H9 (cell line): ENCODE results near the gene HHEX. TPM values are rescaled to one million over a fixed set of nuclear protein-coding genes. Genes with fewer than 3 reads are reported as not detected.

ENCODE experiments used
- DNase-seq: peaks from one replicate; pipeline ENCODE4 v3.0.0-alpha.2; 2017
- H2AFZ ChIP-seq: one replicate; pipeline ENCODE4 v1.6.1; 2013; ENCODE audit warnings: mild to moderate bottlenecking, low read length, control low read depth, moderate library complexity
- H2AK5ac ChIP-seq: 2 replicates; pipeline ENCODE4 v1.6.1; 2013; ENCODE audit warnings: low read length, control low read depth, mixed read lengths; ENCODE audit not compliant: insufficient read length
- H2BK120ac ChIP-seq: one replicate; pipeline ENCODE4 v1.6.1; 2013; ENCODE audit warnings: low read depth, mild to moderate bottlenecking, low read length, control low read depth, inconsistent platforms; ENCODE audit not compliant: poor library complexity, severe bottlenecking
- H2BK12ac ChIP-seq: 2 replicates; pipeline ENCODE4 v1.6.1; 2013; ENCODE audit warnings: low read length, control low read depth, mixed read lengths, low read depth; ENCODE audit not compliant: insufficient read length
- H2BK15ac ChIP-seq: 2 replicates; pipeline ENCODE4 v1.6.1; 2013; ENCODE audit warnings: low read depth, low read length, control low read depth
- H2BK20ac ChIP-seq: one replicate; pipeline ENCODE4 v1.6.1; 2013; ENCODE audit warnings: low read depth, mild to moderate bottlenecking, low read length, control low read depth, inconsistent platforms; ENCODE audit not compliant: poor library complexity, severe bottlenecking
- H2BK5ac ChIP-seq: 2 replicates; pipeline ENCODE4 v1.6.1; 2013; ENCODE audit warnings: low read length, control low read depth, mixed read lengths; ENCODE audit not compliant: insufficient read length
- H3K14ac ChIP-seq: 2 replicates; pipeline ENCODE4 v1.6.1; 2013; ENCODE audit warnings: low read length, control low read depth; ENCODE audit not compliant: insufficient read depth
- H3K18ac ChIP-seq: 2 replicates; pipeline ENCODE4 v1.6.1; 2013; ENCODE audit warnings: low read depth, mild to moderate bottlenecking, mixed read lengths, low read length, control low read depth; ENCODE audit not compliant: insufficient read length
- H3K23ac ChIP-seq: 2 replicates; pipeline ENCODE4 v1.6.1; 2013; ENCODE audit warnings: low read length, control low read depth, mixed read lengths, low read depth; ENCODE audit not compliant: insufficient read length
- H3K23me2 ChIP-seq: 2 replicates; pipeline ENCODE4 v1.6.1; 2013; ENCODE audit warnings: low read depth, mild to moderate bottlenecking, mixed read lengths, low read length, control low read depth; ENCODE audit not compliant: insufficient read length, poor library complexity, severe bottlenecking
- H3K27ac ChIP-seq: 2 replicates; pipeline ENCODE4 v1.5.1; 2013; ENCODE audit warnings: low read length, control low read depth, mixed read lengths, low read depth; ENCODE audit not compliant: insufficient read length
- H3K27me3 ChIP-seq: 2 replicates; pipeline ENCODE4 v1.6.1; 2013; ENCODE audit warnings: low read length, control low read depth, inconsistent platforms; ENCODE audit not compliant: insufficient read depth
- H3K4ac ChIP-seq: 2 replicates; pipeline ENCODE4 v1.6.1; 2013; ENCODE audit warnings: low read depth, mild to moderate bottlenecking, control low read depth, inconsistent platforms, low read length, moderate library complexity
- H3K4me1 ChIP-seq: 2 replicates; pipeline ENCODE4 v1.6.1; 2013; ENCODE audit warnings: low read length, control low read depth, inconsistent platforms; ENCODE audit not compliant: insufficient read depth
- H3K4me2 ChIP-seq: 2 replicates; pipeline ENCODE4 v1.6.1; 2013; ENCODE audit warnings: low read length, control low read depth, mixed read lengths; ENCODE audit not compliant: insufficient read length, insufficient read depth
- H3K56ac ChIP-seq: 2 replicates; pipeline ENCODE4 v1.6.1; 2013; ENCODE audit warnings: low read depth, mild to moderate bottlenecking, mixed read lengths, low read length, control low read depth; ENCODE audit not compliant: insufficient read length
- H3K79me1 ChIP-seq: 2 replicates; pipeline ENCODE4 v1.6.1; 2013; ENCODE audit warnings: low read depth, mild to moderate bottlenecking, moderate library complexity, low read length, control low read depth, inconsistent platforms; ENCODE audit not compliant: insufficient read depth, poor library complexity, severe bottlenecking
- H3K79me2 ChIP-seq: 2 replicates; pipeline ENCODE4 v1.6.1; 2013; ENCODE audit warnings: low read length, control low read depth, inconsistent platforms; ENCODE audit not compliant: insufficient read depth
- H3K9ac ChIP-seq: 2 replicates; pipeline ENCODE4 v1.6.1; 2013; ENCODE audit warnings: low read length, control low read depth, mixed read lengths; ENCODE audit not compliant: insufficient read length; ENCODE audit errors: extremely low read depth
- H3K9me3 ChIP-seq: one replicate; pipeline ENCODE4 v1.6.1; 2013; ENCODE audit warnings: low read depth, low read length, inconsistent platforms; ENCODE audit not compliant: control insufficient read depth
- H3T11ph ChIP-seq: one replicate; pipeline ENCODE4 v1.6.1; 2013; ENCODE audit warnings: mild to moderate bottlenecking, low read length, control low read depth, inconsistent platforms
- H4K20me1 ChIP-seq: one replicate; pipeline ENCODE4 v1.6.1; 2013; ENCODE audit not compliant: control insufficient read depth, insufficient read length, insufficient read depth
- H4K5ac ChIP-seq: 2 replicates; pipeline ENCODE4 v1.6.1; 2013; ENCODE audit warnings: low read depth, mild to moderate bottlenecking, mixed read lengths, low read length, control low read depth; ENCODE audit not compliant: insufficient read length
- H4K8ac ChIP-seq: replicated peaks from 2 replicates; pipeline ENCODE4 v1.6.1; 2013; ENCODE audit warnings: low read length, control low read depth, mixed read lengths, low read depth; ENCODE audit not compliant: insufficient read length
- H4K91ac ChIP-seq: 2 replicates; pipeline ENCODE4 v1.6.1; 2013; ENCODE audit warnings: low read depth, mild to moderate bottlenecking, moderate library complexity, mixed read lengths, low read length, control low read depth; ENCODE audit not compliant: insufficient read length
- H3K27ac Mint-ChIP-seq, 3 experiments: 2 replicates in 2 of 3; 3 replicates in 1 of 3; pipeline ENCODE4 v1.8.0; 2020 to 2021; ENCODE audit warnings: mixed read lengths in 3 of 3, mild to moderate bottlenecking in 1 of 3, moderate library complexity in 1 of 3
- H3K27me3 Mint-ChIP-seq: 2 replicates; pipeline ENCODE4 v1.8.0; 2021; ENCODE audit warnings: low read depth, mild to moderate bottlenecking, moderate library complexity, mixed read lengths
- H3K36me3 Mint-ChIP-seq, 3 experiments: 2 replicates in 2 of 3; 3 replicates in 1 of 3; pipeline ENCODE4 v1.8.0; 2020 to 2021; ENCODE audit warnings: low read depth in 3 of 3, mixed read lengths in 3 of 3; ENCODE audit not compliant: insufficient read depth in 1 of 3
- H3K4me1 Mint-ChIP-seq, 2 experiments: 2 replicates each; pipeline ENCODE4 v1.8.0; 2020; ENCODE audit warnings: mixed read lengths in 2 of 2
- H3K4me3 Mint-ChIP-seq, 2 experiments: 2 replicates in 1 of 2; 3 replicates in 1 of 2; pipeline ENCODE4 v1.8.0; 2020 to 2021; ENCODE audit warnings: mild to moderate bottlenecking in 2 of 2, mixed read lengths in 2 of 2, moderate library complexity in 1 of 2
- H3K9me3 Mint-ChIP-seq, 2 experiments: 2 replicates in 1 of 2; 3 replicates in 1 of 2; pipeline ENCODE4 v1.8.0; 2020; ENCODE audit warnings: mild to moderate bottlenecking in 2 of 2, mixed read lengths in 2 of 2, moderate library complexity in 1 of 2
- WGBS: extraction: QIAGEN DNeasy Blood & Tissue Kit; methylation state at CpG from one replicate; pipeline ENCODE4 v1.1.7; 2013; ENCODE audit warnings: missing lambda C conversion rate, low lambda C conversion rate, mixed read lengths; ENCODE audit not compliant: insufficient read length; ENCODE audit errors: extremely low coverage; 5-methylcytosine and 5-hydroxymethylcytosine counted together
- total RNA-seq: library from RNA; stranded (reverse); gene quantifications from 2 replicates; pipeline ENCODE4 v1.2.1, GENCODE V29; 2021
- TF ChIP-seq, protein P1 (sequence below): fragments of 200-600 bp; sonication (generic); conservative IDR thresholded peaks from 3 replicates; pipeline ENCODE4 v1.8.0; 2021; ENCODE audit warnings: antibody characterized with exemption, mild to moderate bottlenecking

The HHEX gene
- total RNA-seq, 1 experiment from 2014 or later: 2.2 TPM

DNA sequence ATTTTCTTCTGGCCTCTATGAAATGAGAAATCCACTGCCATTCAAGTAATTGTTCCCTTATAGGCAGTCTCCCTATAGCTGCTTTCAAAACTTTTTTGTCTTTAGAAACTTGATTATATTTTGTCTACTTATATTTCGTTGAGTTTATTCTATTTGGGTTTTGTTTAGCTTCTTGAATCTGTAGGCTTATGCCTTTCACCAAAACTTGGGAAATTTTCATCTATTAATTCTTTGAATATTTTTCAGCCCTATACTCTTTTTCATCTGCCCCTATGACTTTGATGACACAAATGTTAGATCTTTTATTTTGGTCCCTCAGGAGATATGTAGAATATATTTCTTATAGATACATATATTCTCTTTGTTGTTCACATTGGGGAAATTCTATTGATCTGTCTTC is 48.3 kb upstream of the HHEX start:
- WGBS: no CpG with 5 or more reads among the region's 1 CpG
- Histone ChIP-seq H2BK5ac (no peak overlapping the region), H3K4ac (no peak overlapping the region), H2AK5ac (no peak overlapping the region), H3K18ac (no peak overlapping the region), H3K27me3 (no peaks in the 10 kb centered on the region), H3K9ac (no peak overlapping the region), H4K8ac (no peak overlapping the region), H3K23me2 (no peaks in the 10 kb centered on the region), H2BK20ac (no peak overlapping the region), H3K79me1 (no peaks in the 10 kb centered on the region), H3K56ac (no peak overlapping the region), H4K91ac (no peak overlapping the region), H3K23ac (no peak overlapping the region), H2BK12ac (no peak overlapping the region), H3T11ph (no peak overlapping the region), H2AFZ (no peak overlapping the region), H4K20me1 (no peaks in the 10 kb centered on the region), H4K5ac (no peak overlapping the region), H3K27ac (no peak overlapping the region), H2BK120ac (no peak overlapping the region), H2BK15ac (no peak overlapping the region), H3K14ac (no peak overlapping the region), H3K79me2 (no peaks in the 10 kb centered on the region), H3K4me2 (no peak overlapping the region), H3K4me1 (no peaks in the 10 kb centered on the region), H3K9me3 (no peaks in the 10 kb centered on the region)
- no peaks in the 10 kb centered on the region for H3K9me3 Mint-ChIP-seq
- no peak for DNase-seq
- H3K4me3 Mint-ChIP-seq: no peak overlapping the region
- H3K27me3 Mint-ChIP-seq: no peaks in the 10 kb centered on the region
- H3K36me3 Mint-ChIP-seq: peaks cover 18 to 73% (median 56%) of the 10 kb centered on the region in 3 experiments; a peak in 6 of 7 replicates
- TF ChIP-seq, protein P1, sequence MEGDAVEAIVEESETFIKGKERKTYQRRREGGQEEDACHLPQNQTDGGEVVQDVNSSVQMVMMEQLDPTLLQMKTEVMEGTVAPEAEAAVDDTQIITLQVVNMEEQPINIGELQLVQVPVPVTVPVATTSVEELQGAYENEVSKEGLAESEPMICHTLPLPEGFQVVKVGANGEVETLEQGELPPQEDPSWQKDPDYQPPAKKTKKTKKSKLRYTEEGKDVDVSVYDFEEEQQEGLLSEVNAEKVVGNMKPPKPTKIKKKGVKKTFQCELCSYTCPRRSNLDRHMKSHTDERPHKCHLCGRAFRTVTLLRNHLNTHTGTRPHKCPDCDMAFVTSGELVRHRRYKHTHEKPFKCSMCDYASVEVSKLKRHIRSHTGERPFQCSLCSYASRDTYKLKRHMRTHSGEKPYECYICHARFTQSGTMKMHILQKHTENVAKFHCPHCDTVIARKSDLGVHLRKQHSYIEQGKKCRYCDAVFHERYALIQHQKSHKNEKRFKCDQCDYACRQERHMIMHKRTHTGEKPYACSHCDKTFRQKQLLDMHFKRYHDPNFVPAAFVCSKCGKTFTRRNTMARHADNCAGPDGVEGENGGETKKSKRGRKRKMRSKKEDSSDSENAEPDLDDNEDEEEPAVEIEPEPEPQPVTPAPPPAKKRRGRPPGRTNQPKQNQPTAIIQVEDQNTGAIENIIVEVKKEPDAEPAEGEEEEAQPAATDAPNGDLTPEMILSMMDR: no peak
- 0 out of 4 replicates have a peak, but pooled peaks cover 0 to 5% of the 10 kb centered on the region in 2 experiments for H3K4me1 Mint-ChIP-seq
- no peak overlapping the region for H3K27ac Mint-ChIP-seq
